Measurements from ENCODE around the gene WASF3.
"Not testable (repeated sequence)": the region's sequence is repeated elsewhere in the genome, so short reads cannot be mapped to it uniquely, and the experiment has no call there.

- TF ChIP-seq CTCF (IDR thresholded peaks at IDR 0.05; ENCODE audit: insufficient read depth, low read depth, low read length); EZH2 (IDR thresholded peaks at IDR 0.05; ENCODE audit: insufficient read depth, low read length): not testable (repeated sequence)
Observed at GRCh38 chr13:26635634-26636033, 78.2 kb downstream of the WASF3 start.
